ENCODE data around the gene MRFAP1L1. TPM values are rescaled to one million over a fixed set of nuclear protein-coding genes. Genes with fewer than 3 reads are reported as not detected.
A peak's percentile ranks its signal among the peaks of the same experiment; 100 is the strongest.

The MRFAP1L1 gene
- total and polyA plus RNA-seq, 10 donors, result 45.6 to 96.9 (median 62.4) TPM

GRCh38 chr4:6718932-6719610, 9.4 kb upstream of the MRFAP1L1 start:
- intact Hi-C loops (cut with DNase I; ENCODE audit: low total_unique reads), result loop anchor here (5.0 kb wide), 1 partner anchor 63 kb away; the partner anchor contains the start of gene KIAA0232
- H3K4me1 ChIP-seq, result peaks cover 17 to 54% (median 39%) of the 10 kb centered on the region in 6 donors
- peaks cover 0 to 10% (median 0%) of the 10 kb centered on the region in 6 donors for H3K36me3 ChIP-seq
- H3K9me3 ChIP-seq, result no peaks in the 10 kb centered on the region
- 87 to 94% (median 91%) methylated on average over 7 of the region's 7 CpGs for WGBS, 5 donors
- no peak for DNase-seq
- H3K27ac ChIP-seq, result no peak overlapping the region
- H3K4me3 ChIP-seq, result no peak overlapping the region
- no peaks in the 10 kb centered on the region for H3K27me3 ChIP-seq (replicated peaks in 1 of 7)
- TF ChIP-seq POLR2AphosphoS5 (IDR thresholded peaks at IDR 0.05), result no peak
- TF ChIP-seq CTCF (IDR thresholded peaks at IDR 0.05 in 8 of 11, conservative IDR thresholded peaks at IDR 0.05 in 3 of 11), result no peak
- TF ChIP-seq POLR2A (IDR thresholded peaks at IDR 0.05), result no peak

GRCh38 chr4:6716958-6717655, 7.4 kb upstream of the MRFAP1L1 start:
- Histone ChIP-seq H3K4me1 (peaks cover 17 to 54% (median 39%) of the 10 kb centered on the region in 6 donors), H3K9me3 (no peaks in the 10 kb centered on the region), H3K4me3 (peak overlapping the region; percentile 38 to 96 (median 76)), H3K27me3 (replicated peaks in 1 of 7) (no peaks in the 10 kb centered on the region), H3K36me3 (peaks cover 0 to 10% (median 0%) of the 10 kb centered on the region in 6 donors), H3K27ac (peak overlapping the region; percentile 82 to 99 (median 97))
- no peak for DNase-seq
- intact Hi-C loops (cut with DNase I; ENCODE audit: low total_unique reads), result loop anchor here (5.0 kb wide), 1 partner anchor 65 kb away; the partner anchor contains the start of gene KIAA0232
- TF ChIP-seq POLR2A (IDR thresholded peaks at IDR 0.05) (no peak), CTCF (IDR thresholded peaks at IDR 0.05 in 8 of 11, conservative IDR thresholded peaks at IDR 0.05 in 3 of 11) (no peak), POLR2AphosphoS5 (IDR thresholded peaks at IDR 0.05) (no peak)
- 31 to 54% (median 42%) methylated on average over 7 of the region's 7 CpGs for WGBS, 5 donors

- Histone ChIP-seq H3K27me3 (replicated peaks in 1 of 7) (no peaks in the 10 kb centered on the region), H3K9me3 (no peaks in the 10 kb centered on the region), H3K36me3 (peaks cover 0 to 10% (median 0%) of the 10 kb centered on the region in 6 donors), H3K4me1 (peaks cover 17 to 55% (median 39%) of the 10 kb centered on the region in 6 donors), H3K27ac (peak within 1 kb of the TSS; percentile 82 to 99 (median 97)), H3K4me3 (peak within 1 kb of the TSS; percentile 38 to 96 (median 76))
- peak; percentile 96 for DNase-seq
- TF ChIP-seq CTCF (IDR thresholded peaks at IDR 0.05 in 8 of 11, conservative IDR thresholded peaks at IDR 0.05 in 3 of 11) (peak in 7 of 11 experiments; percentile 19 to 43 (median 28)), POLR2A (IDR thresholded peaks at IDR 0.05) (peak; percentile 61 to 83 (median 66)), POLR2AphosphoS5 (IDR thresholded peaks at IDR 0.05) (peak; percentile 98 to 99 (median 99))
- 0 to 1% (median 0%) methylated on average over 40 to 109 of the region's 109 CpGs for WGBS, 5 donors
- intact Hi-C loops (cut with DNase I; ENCODE audit: low total_unique reads), result loop anchor here (5.0 kb wide), 1 partner anchor 66 kb away; the partner anchor contains the start of gene KIAA0232
Observed at GRCh38 chr4:6716018-6716911, 6.6 kb upstream of the MRFAP1L1 start, which contains the start of gene BLOC1S4. TSS of gene BLOC1S4 (plus strand) at chr4:6716174. CDS start at chr4:6716210, 36 bp downstream.

All from spleen (tissue), 11 donors.